Gastrocnemius medialis (tissue), 4 donors: ENCODE results near the gene GNAO1.

ENCODE experiments used
- POLR2A ChIP-seq, 2 donors: fragments of 450-650 bp; IDR thresholded peaks; one replicate each; pipeline ENCODE4 v1.6.1; 2017; ENCODE audit warnings: antibody characterized with exemption in 2 of 2, mild to moderate bottlenecking in 2 of 2, moderate library complexity in 2 of 2
- TF ChIP-seq, protein P1 (sequence below), 5 experiments: fragments of 450-650 bp in 3 of 5; fragments of 200-600 bp in 2 of 5; sonication (generic) in 2 of 5; IDR thresholded peaks in 4 of 5; conservative IDR thresholded peaks in 1 of 5; 1 replicate in 4 of 5; 2 replicates in 1 of 5; pipeline ENCODE4 v1.5.1; 2016 to 2019; ENCODE audit warnings: antibody characterized with exemption in 5 of 5, mild to moderate bottlenecking in 3 of 5, moderate library complexity in 3 of 5

DNA sequence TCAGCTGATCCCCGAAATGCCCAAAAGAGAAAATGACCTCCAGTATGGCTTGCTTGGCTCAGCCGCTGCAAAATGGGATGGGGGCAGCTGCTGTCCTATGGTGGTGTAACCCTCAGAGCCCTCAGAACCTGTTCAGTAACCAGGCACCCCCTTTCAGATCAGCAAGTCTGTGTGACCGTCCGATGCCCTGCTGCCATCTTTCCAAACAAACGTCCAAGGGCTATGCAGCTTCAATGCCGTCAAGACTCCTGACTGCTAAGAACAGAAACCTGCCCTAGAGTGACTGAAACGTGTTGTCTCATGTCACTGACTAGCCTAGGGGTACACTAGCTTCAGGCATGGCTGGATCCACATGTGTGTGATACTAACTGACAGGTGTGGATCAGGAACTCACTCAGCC, 70.4 kb downstream of the GNAO1 start:
- TF ChIP-seq, protein P1, sequence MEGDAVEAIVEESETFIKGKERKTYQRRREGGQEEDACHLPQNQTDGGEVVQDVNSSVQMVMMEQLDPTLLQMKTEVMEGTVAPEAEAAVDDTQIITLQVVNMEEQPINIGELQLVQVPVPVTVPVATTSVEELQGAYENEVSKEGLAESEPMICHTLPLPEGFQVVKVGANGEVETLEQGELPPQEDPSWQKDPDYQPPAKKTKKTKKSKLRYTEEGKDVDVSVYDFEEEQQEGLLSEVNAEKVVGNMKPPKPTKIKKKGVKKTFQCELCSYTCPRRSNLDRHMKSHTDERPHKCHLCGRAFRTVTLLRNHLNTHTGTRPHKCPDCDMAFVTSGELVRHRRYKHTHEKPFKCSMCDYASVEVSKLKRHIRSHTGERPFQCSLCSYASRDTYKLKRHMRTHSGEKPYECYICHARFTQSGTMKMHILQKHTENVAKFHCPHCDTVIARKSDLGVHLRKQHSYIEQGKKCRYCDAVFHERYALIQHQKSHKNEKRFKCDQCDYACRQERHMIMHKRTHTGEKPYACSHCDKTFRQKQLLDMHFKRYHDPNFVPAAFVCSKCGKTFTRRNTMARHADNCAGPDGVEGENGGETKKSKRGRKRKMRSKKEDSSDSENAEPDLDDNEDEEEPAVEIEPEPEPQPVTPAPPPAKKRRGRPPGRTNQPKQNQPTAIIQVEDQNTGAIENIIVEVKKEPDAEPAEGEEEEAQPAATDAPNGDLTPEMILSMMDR (IDR thresholded peaks at IDR 0.05 in 4 of 5, conservative IDR thresholded peaks at IDR 0.05 in 1 of 5) = no peak
- TF ChIP-seq POLR2A (IDR thresholded peaks at IDR 0.05) = no peak
